Measurements from ENCODE around the gene RTL10.
A peak's percentile ranks its signal among the peaks of the same experiment; 100 is the strongest.

RTL10 gene

GRCh38 chr22:19857382-19857781, 2.7 kb upstream of the RTL10 start:
- no peak for TF ChIP-seq CTCF (IDR thresholded peaks at IDR 0.05; ENCODE audit: borderline replicate concordance, control extremely low read depth, extremely low read depth, insufficient read depth, missing control alignments)
- DNase-seq (ENCODE audit: low spot score): no peak
- in situ Hi-C loops (cut with MboI; ENCODE audit: low sequenced_read_pairs, unreplicated experiment): no loop called here

- no peak for TF ChIP-seq CTCF (IDR thresholded peaks at IDR 0.05; ENCODE audit: borderline replicate concordance, control extremely low read depth, extremely low read depth, insufficient read depth, missing control alignments)
- in situ Hi-C loops (cut with MboI; ENCODE audit: low sequenced_read_pairs, unreplicated experiment): no loop called here
- peak; percentile 74 for DNase-seq (ENCODE audit: low spot score)
Measured at GRCh38 chr22:19855504-19856409, 1.1 kb upstream of the RTL10 start.

- in situ Hi-C loops (cut with MboI; ENCODE audit: low sequenced_read_pairs, unreplicated experiment): no loop called here
- peak; percentile 52 for DNase-seq (ENCODE audit: low spot score)
- TF ChIP-seq CTCF (IDR thresholded peaks at IDR 0.05; ENCODE audit: borderline replicate concordance, control extremely low read depth, extremely low read depth, insufficient read depth, missing control alignments): no peak
Measured at GRCh38 chr22:19853879-19854777, 546 bp downstream of the RTL10 start.

GRCh38 chr22:19853058-19853878, 1.4 kb downstream of the RTL10 start:
- no peak for DNase-seq (ENCODE audit: low spot score)
- TF ChIP-seq CTCF (IDR thresholded peaks at IDR 0.05; ENCODE audit: borderline replicate concordance, control extremely low read depth, extremely low read depth, insufficient read depth, missing control alignments): no peak
- in situ Hi-C loops (cut with MboI; ENCODE audit: low sequenced_read_pairs, unreplicated experiment): no loop called here

GRCh38 chr22:19852177-19852781, 2.4 kb downstream of the RTL10 start:
- TF ChIP-seq CTCF (IDR thresholded peaks at IDR 0.05; ENCODE audit: borderline replicate concordance, control extremely low read depth, extremely low read depth, insufficient read depth, missing control alignments): no peak
- in situ Hi-C loops (cut with MboI; ENCODE audit: low sequenced_read_pairs, unreplicated experiment): no loop called here
- no peak for DNase-seq (ENCODE audit: low spot score)

Measured in GM13976 (cell line).